ENCODE measurements around the gene SFXN1. TPM values are rescaled to one million over a fixed set of nuclear protein-coding genes. Genes with fewer than 3 reads are reported as not detected.
"Not testable (repeated sequence)": the region's sequence is repeated elsewhere in the genome, so short reads cannot be mapped to it uniquely, and the experiment has no call there.

The SFXN1 gene, protein sequence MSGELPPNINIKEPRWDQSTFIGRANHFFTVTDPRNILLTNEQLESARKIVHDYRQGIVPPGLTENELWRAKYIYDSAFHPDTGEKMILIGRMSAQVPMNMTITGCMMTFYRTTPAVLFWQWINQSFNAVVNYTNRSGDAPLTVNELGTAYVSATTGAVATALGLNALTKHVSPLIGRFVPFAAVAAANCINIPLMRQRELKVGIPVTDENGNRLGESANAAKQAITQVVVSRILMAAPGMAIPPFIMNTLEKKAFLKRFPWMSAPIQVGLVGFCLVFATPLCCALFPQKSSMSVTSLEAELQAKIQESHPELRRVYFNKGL
- 19.6 TPM for polyA plus RNA-seq (ENCODE audit: insufficient read length)

DNA sequence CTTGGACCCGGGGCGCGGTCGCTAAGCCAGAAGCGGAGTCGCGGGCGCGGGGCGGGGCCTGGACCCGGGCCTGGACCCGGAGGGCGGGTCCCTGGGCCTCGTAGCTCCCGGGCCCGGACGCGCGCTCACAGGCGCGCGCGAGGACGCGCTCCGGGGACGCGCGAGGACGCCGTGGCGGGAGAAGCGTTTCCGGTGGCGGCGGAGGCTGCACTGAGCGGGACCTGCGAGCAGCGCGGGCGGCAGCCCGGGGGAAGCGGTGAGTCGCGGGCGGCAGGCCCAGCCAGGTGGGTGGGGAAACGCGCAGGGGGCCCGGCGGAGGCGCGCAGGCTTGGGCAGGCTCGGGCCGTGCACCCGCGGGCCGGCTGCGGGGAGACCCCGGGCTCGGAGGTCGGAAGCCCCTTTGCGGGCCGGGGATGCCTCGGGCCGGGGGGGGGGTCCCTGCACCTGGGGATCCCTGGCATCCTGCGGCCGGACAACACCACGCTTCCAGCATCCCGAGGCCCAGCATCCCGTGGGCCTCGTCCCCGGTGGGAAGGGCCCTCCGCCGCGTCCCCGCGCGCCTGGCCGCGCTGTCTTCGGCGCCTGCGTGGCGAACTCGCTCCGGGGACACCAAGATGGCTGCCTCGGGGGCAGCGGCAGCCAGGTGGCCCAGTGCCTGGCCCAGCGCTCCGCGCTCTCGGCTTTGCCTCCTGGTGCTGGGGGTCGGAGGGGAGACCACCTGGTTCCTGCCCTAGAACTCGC, at the start of gene SFXN1:
Gene SFXN1 (plus strand): TSS at position 177 of the 741 bp plus-strand sequence. CDS start 13,544 bp downstream, outside the sequence.
- DNase-seq (ENCODE audit: low read depth) = peak; percentile 68

DNA sequence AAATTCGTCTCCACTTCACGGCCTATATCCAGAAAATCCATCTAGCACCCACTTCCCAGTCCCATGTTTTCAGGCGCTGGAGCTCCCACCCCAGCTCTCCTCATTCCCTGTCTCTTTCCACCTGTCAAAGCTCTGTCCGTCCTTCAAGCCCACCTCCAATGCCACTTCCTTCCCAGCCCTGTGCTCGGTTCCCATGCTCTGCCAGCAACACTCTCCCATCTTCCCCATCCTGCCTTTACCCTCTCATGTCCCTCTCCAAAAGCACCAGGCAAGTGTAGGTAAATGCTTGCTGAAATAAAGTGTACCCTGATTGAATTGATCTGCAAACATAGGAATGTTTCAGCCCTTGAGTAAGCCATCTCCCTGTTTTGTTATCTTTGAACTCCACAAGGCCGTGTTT, 43.6 kb upstream of the SFXN1 start:
- DNase-seq (ENCODE audit: low read depth) = no peak

DNA sequence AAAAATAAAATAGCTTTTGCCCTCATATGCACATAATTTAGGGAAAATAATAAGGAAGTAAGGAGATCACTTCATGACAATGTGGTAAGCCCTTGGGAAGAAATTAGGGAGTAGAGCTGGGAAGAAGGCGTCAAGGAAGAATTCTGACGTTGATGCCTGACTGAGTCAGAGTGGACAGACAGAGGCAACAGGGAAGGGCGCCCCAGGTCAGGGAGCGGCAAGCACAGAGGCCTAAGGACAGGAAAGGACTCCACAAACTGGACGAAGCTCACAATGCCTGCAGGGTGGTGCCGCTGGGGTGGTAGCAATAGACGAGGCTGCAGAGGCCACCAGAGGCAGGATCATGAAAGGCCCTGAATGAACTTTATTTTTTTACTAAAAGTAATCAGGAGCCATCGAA, 42.0 kb upstream of the SFXN1 start:
- no peak for DNase-seq (ENCODE audit: low read depth)

DNA sequence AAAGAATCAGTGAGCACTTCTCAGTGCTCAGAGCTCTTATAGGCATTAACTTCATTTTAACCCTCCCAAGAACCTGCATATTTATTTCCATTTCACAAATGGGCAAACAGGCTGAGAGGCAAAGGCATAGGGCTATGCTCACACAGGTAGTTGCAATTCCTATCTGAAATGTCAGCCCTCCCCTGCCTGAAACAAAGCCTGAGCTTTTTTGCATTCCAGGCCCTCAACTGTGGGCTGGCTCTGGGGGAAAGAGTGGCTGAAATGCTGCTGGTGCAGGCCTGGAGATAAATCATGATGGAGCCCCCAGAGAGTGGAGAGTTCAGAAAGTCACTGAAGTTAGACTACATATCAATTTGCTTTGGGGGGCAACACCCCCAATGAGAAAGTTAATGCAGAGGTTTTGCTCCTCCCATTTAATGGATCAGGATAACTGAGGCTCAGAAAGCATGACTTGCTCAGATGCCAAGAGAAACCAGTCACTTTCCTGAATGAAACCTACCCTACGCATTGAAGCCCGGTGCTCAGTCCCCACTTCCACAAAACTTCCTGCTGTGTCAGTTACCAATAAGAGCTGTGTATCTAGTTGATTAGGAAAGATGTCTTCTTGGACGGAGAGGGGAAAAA, 40.0 kb upstream of the SFXN1 start:
- no peak for DNase-seq (ENCODE audit: low read depth)

DNA sequence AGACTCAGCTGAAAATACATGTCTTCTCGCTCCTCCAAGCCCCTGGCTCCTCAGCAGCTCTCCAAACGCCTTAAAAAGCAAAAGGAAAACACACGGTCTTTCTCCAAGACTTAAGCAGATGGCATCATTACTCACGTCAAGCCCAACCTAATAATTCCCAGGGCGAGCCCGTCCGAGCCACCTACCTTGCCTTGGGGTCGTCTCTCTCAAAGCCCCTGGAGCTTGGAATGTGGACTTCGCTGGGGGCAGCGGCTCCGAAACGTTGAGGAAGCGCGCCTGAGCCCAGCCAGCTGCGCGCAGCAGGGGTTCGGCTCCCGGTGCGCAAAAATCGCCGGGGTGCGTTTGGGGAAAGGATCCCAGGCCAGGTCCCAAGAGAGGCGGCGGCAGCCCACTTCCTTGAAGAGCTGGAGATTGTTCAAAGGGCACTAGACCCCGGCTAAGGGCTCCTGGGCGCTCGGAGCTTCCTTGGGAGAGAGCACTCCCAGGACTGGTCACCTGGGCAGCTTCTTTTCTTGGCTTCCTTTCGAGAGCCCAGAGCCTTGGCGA, 34.8 kb upstream of the SFXN1 start:
- no peak for DNase-seq (ENCODE audit: low read depth)

DNA sequence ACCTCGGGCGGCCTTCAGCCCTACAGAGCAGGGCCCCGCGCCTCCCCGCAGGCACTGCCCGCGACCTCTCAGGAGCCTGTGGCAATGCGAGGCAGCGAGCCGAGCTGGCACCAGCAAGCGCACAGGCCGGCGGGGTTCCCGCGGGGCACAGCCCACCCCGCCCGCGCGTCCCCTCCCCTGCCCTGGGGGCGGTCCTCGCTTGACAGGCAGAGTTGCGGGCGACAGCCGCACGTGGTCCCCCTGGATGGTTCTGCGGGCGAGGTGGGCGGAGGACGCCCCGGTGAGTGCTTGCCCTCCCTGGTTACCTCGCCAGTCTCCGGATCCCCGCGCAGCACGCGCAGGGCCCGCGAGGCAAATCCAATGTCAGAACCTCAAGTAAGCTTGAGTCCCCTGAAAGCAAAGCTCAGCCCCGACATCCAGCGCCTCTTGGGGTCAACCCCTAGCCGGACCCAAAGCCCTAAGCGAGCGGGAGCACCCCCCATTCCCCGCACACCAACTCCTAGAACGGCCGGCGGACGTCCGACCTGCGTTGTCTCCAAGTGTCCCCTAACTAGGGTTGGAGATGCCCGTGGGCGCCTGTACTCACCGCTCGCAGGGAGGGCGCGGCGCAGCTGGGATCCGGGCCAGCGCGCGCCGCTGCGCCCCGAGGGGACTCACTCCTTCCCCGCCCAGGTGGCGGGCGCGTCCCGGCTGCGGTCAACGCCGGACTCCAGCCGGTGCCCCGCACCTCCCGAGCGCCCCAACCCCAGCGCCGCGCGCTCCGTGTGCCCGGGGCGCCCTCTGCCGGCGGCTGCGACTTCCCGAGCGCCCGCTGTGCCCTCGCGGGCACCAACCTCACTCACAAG, 34.1 kb upstream of the SFXN1 start, which contains the start of gene DRD1:
Gene DRD1 (minus strand): TSS at position 123 of the 845 bp plus-strand sequence. CDS start 1,083 bp downstream, outside the sequence.
- no peak for DNase-seq (ENCODE audit: low read depth)

DNA sequence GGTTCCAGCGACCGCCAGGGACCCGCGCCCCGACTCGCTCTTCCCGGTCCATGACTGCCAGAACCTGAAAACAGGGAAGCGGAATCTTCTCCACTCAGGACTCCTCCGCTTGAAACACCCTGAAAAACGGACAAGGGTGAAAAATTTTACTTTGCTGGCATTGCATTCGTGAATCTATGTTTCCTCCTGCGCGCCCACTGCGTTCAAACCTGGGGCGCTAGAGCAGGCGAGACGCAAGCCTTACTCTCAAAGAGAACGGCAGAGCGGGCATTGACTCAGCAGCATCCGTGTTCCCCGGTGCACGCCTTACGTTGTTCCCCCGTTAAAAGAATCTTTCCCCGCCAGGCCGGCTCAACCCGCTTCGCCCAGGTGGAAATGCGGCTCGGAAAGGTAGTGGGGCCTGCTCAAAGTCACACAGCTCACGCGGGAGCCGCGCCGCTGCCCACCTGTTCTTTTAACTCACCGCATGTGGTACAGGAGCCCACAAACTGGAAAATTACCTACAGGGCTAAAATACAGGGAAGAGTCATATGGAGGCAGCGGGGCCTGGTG, 33.4 kb upstream of the SFXN1 start:
- no peak for DNase-seq (ENCODE audit: low read depth)

DNA sequence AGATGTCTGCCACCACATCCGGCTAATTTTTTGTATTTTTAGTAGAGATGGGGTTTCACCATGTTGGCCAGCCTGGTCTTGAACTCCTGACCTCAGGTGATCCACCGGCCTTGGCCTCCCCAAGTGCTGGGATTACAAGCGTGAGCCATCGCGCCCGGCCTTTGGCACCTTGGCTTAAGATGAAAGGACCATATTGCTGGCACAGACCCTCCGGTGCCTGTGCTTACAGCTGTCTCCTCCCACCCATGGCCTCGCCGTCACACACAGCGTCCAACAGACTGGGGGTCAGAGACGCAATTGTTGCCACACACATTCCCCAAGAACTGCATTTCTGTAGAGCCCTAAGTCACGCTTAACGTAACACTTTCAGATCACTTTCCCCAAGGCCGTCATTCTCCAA, 32.0 kb upstream of the SFXN1 start:
- not testable (repeated sequence) for DNase-seq (ENCODE audit: low read depth)

DNA sequence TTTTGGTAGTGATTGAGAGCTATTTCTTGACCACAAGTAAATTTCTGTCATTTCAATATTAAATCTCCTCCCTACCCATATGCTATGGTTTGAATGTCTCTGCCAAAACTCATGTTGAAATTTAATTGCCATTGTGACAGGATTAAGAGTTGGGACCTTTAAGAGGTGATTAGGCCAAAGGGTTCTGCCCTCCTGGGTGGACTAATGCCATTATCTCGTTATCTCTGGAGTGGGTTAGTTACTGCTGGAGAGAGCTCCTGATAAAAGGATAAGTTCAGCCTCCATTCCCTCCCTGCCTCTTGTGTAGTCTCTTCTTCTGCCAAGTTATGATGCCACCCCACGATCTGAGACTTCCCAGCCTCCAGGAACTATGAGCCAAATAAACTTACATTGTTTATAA, 30.8 kb upstream of the SFXN1 start:
- no peak for DNase-seq (ENCODE audit: low read depth)

DNA sequence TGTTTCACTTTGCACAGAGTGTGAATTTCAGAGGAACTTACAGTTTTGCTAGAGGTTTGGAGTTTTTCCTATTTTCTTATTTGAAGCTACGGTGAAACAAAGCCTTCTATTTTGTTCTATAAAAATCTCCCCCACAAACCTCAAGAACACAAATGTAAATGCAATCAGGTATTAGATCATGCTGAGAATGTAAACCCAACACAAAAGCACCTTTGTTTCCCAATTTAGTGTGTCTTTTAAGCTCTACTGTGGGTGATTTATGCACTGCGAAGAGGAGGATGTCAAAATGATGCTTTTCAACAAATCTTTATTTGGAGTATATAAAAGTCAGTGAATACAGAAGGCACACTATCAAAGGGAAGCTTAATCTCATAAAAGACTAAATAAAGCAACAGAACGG, 30.1 kb upstream of the SFXN1 start:
- no peak for DNase-seq (ENCODE audit: low read depth)

DNA sequence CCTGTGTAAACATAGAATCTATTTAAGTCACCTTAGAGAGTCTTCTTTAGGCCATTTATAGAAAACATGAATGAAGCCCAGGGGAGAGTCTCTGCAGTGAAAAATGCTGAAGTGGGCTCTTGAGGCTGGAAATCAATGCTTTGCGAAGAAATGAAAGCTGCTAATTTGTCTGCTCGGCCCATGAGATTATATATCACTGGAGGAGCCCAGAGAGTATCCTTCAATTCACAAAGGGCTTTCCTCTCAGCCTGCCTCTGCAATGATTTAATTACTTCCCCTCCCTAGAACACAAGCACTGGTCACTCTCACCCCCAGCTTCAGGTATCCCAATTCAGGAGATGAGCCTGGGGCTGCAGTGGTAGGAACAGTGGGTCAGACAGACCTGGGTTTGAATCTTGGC, 26.2 kb upstream of the SFXN1 start:
- no peak for DNase-seq (ENCODE audit: low read depth)

DNA sequence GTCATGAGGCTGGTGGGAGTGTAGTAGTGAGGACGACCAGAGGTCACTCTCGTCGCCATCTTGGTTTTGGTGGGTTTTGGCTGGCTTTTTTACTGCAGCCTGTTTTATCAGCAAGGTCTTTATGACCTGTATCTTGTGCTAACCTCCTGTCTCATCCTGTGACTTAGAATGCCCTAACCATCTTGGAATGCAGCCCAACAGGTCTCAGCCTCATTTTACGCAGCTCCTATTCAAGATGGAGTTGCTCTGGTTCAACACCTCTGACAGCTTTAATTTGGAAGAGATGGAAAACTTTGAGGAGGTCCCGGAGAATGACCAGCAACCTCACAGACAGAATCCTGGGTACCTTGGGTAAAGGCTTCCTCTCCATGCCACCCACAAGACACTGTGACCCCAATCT, 24.0 kb upstream of the SFXN1 start:
- DNase-seq (ENCODE audit: low read depth) = not testable (repeated sequence)

DNA sequence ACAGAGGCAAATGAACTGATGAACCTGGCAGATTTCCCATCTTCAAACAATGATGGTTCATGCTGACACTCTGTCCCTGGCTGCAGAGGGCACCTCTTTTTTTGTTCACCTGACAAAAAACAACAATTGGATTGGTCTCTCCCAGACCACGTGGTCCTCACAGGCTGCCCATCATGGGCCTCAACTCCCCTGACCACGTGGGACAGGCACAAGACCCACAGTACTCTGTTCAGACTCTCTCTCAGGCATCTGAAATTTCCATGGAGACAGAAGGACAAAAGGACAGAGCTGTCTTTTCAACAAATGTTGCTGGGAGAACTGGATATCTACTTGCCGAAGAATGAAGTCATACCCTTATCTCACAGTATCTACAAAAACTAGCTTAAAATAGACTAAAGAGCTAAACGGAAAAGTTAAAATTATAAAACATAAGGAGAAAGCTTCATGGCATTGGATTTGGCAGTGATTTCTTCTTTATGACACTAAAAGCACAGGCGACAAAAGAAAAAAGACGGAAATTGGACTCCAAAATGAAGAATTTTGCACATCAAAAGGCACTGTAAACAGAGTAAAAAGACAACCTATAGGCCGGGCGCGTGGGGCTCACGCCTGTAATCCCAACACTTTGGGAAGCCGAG, 22.1 kb upstream of the SFXN1 start:
- no peak for DNase-seq (ENCODE audit: low read depth)

DNA sequence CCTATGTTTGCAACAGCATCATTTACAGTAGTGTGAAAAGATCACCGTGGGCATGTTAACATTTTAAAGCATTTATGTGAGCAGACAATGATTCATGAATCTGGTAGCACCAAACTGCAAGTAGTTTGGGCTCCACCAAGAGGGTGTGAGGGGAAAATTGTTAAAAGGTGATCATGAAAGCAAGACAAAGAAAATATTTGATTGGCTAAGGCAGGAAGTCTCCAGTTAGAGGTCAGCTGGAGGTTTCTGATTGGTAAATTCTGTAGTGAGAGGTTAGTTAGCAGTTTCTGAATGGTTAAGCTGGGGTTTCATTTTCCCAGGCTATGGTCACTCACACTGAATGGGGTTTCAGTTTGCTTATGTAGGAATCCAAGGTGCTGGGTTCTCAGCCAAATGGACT, 20.9 kb upstream of the SFXN1 start:
- DNase-seq (ENCODE audit: low read depth) = no peak

DNA sequence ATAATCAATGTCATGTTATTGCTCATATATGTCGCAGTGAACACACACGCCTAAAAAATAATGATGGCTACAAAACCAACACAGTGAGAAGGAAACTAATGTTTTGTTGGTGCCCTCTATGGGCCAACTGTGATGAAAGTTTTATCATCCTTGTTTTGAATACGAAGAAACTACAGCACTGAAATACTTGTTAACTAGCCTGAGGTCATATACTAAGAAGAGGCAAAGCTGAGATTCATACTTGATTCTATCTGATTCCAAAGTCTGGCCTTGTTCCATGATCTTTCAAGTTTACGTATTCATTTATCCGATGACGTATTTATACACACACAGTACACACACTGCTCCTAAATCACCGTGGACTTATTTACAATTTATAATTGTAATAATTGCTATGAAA, 18.2 kb upstream of the SFXN1 start:
- DNase-seq (ENCODE audit: low read depth) = no peak

DNA sequence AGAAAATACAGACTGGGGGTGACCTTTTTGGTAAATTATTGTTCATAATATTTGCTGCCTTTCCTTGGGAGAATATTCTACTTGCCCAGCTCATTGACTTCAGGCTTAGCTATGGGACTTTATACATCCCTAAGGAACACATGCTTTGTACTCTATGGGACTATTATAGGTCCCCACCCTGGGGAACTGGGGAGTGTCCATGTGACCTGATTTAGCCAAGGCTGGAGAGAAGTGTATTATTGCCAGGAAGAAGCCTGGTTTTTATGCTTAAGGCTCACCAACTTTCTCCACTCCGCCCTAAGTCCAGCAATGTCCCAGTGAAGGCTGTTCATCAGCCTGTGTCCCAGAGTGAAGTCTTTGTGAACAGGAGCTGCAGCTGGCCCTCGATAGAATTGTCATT, 17.8 kb upstream of the SFXN1 start:
- DNase-seq (ENCODE audit: low read depth) = no peak

DNA sequence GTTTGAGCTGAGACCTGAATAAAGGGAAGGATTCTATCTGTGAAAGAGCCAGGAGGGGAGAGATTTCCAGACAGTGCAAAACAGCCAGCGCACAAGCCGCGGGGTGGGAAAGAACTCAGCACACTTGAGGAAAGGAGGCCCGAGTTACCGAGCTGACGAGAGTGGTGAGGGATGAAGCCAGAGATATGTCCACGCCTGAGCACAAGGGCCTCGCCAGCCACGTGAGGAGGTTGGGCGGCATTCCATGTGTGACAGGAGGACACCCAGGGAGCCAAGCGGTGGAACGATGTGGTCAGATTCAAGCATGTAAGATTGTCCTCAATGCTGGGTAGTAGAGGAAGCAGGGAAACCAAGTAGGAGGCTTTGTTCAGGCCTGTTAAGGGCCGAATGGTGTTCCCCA, 17.0 kb upstream of the SFXN1 start:
- DNase-seq (ENCODE audit: low read depth) = no peak

DNA sequence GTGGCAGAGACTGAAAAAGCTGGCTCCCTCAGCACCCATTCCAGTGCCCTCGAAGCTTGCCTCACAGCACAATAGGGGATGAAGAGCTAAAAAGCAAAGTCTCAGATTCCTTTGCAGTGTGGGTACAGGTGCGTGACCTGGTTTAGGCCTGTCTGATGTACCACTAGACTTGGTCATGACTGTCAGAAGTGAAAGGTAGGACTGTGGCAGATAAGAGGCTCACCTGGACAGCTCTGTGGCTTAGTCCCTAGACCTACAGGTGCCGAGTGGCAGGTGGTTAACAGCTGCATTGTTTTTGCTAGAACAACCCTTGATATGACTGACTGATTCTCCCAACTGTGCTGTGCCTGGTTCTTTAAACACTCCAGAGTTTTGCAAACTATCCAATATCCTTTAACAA, 14.7 kb upstream of the SFXN1 start:
- DNase-seq (ENCODE audit: low read depth) = no peak

DNA sequence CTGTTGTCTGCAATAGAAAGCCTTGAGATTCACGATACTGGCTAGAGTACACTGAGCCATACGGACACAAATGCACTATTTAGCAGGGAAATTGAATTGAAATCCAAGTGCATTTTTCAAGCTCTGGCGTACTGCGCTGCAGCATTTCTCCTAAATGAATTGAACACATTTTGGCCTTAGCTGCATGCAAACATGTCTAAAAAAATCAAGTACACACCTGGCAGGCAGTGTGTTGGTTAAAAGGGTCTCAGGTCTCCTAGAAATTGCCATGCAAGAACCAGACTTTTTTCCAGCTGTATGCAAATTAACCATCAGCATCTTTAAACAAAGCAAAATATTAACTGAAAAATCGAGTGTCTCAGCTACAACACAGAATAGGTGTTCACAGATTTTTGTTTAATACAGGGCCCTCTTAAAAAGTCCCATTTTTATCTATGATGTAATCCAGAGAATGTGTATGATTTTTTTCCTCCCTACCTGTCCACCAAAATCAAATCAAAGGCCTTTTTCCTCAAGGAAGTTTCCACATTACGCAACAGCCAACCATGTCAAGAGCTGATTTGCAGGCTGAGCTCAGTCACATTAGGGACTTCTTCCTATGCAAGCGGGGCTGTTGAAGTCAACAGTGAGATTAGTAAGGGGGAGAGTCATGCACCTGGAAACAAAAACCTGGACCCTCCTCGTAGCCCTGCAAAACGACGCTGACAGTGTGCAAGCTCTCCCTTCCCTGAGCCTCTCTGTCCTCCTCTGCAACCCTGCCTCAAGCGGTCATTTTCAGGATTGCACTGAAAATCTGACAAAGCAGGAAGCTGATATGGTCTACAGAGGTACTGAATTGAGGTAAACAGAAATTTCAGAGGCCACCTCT, 14.1 kb upstream of the SFXN1 start:
- no peak for DNase-seq (ENCODE audit: low read depth)

DNA sequence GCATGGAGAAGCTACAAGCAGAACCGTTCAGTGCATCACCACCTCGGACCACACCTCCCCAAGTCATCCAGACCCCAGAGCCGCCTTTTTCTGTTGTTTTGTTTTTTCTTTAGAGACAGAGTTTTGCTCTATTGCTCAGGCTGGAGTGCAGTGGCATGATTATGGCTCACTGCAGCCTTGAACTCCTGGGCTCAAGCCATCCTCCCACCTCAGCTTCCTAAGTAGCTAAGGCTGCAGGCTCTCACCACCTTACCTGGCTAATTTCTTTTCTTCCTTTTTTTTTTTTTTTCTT, 13.5 kb upstream of the SFXN1 start:
- no peak for DNase-seq (ENCODE audit: low read depth)

All from forelimb muscle (tissue), 1 donor.